NK-92 (cell line): Measurements from ENCODE around the gene RAB8A.
A peak's percentile ranks its signal among the peaks of the same experiment; 100 is the strongest.

Source experiments
- DNase-seq: peaks from one replicate; lab custom pipeline; 2025; ENCODE audit not compliant: unreplicated experiment; lab: John Stamatoyannopoulos, UW

The RAB8A gene

DNA sequence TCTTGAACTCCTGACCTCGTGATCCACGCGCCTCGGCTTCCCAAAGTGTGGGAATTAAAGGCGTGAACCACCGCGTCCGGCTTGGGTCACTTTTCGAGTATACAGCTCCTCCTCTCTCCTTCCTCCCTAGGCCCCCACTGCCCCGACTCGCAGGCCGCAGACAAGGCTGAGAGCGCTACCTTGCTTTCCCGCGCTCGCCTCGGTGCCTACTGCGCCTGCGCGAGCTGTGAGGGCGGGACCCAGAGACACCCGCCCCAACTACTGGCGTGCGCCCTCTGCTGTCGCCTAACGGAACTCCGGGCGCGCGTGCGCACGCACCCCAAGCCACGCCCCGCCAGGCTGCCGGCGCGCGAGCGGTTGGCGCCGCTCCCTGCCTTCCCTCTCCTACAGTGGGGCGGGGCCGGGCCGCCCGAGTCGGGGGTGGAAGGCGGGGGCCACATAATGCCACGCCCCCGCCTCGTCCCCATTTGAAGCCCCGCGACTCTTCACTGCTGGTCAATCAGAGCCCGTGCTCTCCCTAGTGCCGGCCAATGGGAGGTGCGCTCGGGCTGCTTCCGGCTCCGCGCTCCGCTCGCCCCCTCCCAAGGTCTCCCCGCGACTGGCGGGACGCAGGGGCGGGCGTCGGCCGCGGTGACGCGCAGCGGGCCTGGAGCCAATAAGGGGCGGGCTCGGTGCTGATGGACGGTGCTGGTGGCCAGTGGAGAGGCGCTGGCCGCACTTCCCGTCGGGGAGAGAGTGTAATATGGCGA is at the start of gene RAB8A:
TSS of gene RAB8A (plus strand) at position 730 of the 749 bp plus-strand sequence. CDS start at position 743, 13 bp downstream.
- peak; percentile 99 for DNase-seq

DNA sequence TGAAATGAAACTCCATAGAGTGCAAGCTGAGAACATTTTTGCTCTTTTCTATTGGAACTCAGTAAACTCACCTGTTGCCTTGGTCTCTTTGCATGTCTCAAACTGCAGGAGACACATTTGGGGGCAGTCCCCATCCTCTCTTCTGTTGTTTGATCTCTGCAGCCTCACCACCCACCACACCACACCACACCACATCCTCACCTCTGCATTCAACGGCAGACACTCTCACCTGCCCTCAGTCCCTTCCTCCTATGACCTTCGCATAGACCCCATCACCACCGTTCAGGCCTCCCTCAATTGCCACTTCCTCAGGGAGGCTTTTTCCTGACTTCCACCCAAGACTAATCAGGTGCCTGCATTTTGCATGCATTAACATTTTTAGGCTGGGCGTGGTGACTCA is 49.7 kb upstream of the RAB8A start:
- DNase-seq, result no peak

DNA sequence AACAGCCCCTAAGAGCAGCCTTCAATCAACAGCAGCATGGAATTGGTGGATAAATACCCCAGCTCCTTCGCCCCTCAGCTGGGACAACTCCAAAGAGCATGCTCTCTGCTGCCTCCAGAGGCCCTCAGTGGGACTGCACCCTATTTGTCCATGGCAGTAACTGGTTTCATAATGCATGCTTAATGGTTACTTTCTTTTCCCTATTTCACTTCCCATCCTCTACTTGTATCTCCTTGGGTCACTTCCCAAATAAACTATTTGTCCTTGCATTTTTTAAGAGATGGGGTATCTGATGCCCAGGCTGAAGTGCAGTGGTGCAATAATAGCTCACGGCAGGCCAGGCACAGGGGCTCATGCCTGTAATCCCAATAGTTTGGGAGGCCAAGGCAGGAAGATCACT is 48.9 kb upstream of the RAB8A start:
- no peak for DNase-seq

DNA sequence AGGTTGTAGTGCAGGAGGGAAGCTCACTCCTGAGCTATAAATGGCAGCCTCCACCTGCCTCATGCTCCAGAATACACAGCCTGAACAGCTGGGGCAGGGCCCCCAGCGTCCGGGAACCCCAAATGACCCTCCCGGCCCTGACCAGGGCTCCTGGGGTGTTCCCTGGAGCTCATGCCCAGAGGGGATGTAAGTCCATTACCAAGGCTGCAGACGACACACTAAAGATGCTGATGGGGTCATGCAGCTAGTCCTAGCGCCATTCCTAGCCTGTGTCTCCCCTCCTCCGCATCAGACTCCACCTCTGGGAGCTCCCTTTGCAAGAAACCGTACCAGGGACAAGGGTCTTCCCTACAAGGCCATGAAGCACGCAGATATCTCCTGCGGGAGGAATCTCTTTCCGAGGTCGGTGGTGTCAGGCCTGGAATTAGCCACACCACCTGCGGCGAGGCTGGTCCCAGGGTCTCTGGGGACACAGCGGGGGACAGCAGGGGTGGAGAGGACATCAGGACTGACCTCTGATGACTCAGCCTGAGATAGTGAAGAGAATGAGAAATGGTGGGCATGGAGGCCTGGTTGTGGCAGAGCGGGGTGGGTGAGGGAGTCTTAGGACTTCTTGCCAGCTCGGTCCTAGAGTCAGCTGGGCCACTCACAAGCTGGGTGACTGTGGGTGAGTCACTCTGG is 47.3 kb upstream of the RAB8A start:
- no peak for DNase-seq

DNA sequence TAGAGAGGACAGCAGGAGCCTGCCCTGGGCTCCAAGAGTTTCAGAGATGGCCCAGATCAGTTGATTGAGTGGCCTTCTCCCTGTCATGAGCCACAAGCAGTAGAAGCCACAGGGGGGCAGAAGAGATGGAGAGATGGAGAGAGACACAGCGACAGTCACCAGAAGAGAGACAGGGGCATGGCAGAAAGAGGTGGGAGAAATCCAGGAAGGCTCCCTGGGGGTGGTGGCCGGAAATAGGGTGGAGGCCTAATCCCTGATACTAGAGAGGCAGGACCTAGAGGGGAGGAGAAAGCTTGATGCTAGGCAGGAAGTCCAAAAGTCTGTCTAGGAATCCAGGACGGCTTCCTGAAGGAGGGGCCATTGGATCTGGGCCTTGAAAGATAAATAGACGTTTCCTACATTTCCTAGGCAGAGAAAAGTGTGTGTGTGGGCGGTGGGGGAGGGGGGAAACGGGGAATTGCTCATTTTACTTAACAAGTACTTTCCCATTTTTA is 45.0 kb upstream of the RAB8A start:
- DNase-seq, result no peak

DNA sequence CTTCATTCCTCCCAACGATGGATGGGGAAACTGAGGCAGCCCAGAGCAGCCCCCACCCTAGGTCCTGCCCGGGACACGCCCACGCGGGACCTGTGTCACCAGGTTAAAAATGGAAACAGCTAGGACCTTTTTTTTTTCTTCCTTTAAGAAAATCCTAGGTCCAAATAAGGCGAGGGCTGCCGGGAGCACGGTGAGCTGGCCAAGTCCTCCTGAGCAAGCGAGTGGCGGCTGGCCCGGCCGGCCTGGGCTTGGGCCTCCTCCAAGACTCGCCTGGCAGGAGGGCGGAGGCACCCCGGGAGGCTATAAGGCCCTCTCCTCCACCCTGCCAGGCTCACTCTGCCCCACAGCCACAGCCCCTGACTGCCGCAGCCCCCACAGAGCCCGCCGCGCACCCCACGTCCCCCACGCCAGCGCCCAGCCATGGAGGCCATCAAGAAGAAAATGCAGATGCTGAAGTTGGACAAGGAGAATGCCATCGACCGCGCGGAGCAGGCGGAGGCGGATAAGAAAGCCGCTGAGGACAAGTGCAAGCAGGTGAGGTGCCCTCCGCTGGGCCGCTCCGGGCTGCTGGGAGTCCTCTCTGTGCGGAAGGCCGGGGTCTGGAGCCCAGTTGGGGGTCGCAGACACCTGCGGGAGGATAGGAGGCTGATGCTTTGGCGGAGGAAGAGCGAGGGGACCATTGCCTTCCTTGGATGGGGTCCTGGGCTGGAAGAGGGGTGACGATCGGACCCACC is 44.3 kb upstream of the RAB8A start:
- no peak for DNase-seq

DNA sequence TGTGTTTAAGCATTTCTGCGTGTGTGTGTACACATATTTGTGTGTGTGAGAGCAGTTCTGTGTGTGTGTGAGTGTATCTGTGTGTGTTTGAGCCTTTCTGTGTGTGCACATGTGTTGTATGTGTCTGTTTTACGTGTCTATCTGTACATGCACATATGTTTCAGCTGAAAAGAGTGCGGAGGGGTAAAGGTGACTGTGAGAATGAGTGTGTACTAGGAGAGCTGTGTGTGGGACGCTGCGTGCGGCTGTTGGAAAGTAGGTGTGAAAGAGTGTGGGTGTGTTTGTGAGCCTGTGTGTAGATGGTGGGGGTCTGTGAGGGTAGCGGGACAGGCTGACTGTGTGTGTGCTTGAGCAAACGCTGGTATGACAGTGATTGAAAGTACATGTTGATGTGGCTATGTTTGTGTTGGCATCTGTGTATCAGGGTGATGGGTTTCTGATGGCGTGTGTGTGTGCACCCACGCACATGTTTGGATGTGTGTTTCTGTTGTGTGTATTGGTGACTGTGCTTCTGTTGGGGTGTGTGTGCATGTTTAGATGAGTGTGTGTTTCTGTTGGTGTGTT is 42.9 kb upstream of the RAB8A start:
- no peak for DNase-seq

DNA sequence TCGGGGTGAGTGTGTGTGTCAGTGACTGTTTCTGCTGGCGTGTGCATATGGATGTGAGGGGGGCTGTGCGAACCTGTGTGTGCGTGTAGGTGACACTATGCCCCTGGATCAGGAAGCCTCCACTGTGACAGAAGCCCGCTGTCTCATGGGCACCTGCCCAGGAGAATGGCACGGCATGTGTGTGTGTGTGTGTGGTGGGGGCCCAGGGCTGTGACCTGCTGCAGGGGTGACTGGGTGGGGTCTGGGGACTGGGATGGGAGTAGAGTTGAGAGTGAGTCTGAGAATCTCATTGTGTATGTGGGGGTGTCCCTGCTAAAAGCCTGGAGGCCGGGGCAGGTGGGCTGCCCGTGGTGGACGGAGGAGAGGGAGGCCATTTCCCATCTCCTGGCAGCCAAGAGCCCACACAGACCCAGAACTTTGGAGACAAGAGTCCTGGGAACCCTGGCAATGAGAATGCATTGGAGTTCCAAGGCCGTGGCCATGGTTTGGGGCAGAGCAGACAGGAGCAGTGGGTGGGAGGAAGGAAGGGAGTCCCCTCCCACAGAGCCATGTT is 41.8 kb upstream of the RAB8A start:
- DNase-seq, result no peak

DNA sequence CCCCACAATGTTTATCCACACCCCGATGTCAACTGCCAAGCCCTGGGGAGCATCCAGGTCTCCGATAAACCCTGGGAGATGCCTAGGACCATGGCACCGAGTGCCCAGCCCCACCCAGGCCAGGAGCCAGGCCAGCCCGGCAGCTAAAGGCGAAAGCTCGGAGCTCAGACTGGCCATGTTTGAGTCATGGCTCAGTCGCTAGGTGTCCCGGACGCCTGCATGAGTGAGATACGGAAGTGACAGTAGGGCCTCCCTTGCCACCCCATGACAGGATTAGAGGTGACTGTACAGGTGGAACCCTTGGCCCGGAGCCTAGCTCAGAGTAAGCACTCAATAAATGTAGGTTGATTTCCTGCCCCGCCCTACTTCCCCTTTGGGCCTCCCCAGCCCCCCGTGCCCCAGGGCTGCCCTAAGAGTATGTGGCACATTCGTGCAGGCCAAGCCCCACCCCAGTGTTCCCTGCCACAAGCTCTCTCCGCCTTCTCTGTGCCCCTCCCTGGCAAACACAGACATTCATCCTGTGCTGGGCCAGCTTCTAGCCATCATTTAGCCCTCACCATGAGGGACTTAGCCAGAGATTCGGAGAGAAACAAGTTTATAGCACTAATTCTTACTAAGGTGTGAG is 41.2 kb upstream of the RAB8A start:
- DNase-seq, result no peak

DNA sequence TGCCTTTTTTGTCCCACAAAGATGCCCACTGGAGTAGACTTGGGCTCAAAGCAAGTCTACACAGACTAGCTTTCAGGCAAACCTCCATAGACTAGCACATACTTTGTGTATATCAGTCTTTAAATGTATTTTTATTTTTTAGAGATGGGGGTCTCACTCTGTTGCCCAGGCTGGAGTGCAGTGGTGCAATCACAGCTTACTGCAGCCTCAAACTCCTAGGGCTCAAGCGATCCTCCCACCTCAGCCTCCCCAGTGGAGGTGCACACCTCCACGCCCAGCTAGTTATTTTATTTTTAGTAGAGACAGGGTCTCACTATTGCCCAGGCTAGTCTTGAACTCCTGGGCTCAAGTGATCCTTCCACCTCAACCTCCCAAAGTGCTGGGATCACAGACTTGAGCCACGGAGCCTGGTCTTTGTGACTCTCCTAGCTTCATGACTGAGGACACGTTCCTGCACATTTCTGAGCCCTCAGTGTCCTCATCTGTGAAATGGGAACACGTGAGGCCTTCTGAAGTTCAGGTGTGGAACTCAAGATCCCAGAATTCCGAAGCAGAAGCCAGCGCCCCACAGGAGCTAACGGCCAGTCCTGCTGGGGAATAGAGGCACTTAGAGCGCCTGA is 40.5 kb upstream of the RAB8A start:
- DNase-seq, result no peak

DNA sequence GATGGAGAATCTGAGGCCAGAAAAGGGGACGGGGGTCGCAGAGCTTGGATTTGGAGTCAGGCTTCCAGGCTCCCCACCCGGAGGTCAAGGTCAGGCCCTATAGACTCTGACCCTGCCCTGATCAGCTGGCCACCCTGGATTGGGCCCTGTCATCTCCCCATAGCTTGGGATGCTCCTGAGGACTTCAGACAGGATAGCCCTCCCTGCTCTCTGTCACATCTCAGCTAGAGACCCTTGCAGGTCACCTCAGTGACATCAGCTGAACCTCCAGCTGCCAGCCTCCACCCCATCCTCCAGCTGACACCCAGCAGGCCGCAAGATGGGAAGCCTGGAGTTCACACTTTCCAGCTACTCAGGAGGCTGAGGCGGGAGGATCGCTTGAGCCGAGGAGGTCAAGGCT is 38.2 kb upstream of the RAB8A start:
- no peak for DNase-seq

DNA sequence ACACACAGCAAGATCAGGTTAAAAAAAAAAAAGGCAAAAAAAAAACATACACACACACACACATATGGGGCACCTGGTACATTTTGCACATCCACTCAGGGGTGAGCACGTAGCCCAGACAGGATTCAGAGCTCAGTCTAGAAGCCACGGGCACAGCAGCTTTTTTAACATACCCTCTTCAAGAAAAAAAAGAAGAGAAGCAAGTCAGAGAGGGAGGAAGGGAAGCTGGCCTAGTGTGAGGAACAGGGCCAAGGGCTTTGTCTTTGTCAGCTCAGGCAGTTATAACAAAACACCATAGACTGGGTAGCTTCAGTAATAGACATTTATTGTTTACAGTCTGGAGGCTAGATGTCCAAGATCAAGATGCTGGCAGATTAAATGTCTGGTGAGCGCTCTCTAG is 37.7 kb upstream of the RAB8A start:
- no peak for DNase-seq

DNA sequence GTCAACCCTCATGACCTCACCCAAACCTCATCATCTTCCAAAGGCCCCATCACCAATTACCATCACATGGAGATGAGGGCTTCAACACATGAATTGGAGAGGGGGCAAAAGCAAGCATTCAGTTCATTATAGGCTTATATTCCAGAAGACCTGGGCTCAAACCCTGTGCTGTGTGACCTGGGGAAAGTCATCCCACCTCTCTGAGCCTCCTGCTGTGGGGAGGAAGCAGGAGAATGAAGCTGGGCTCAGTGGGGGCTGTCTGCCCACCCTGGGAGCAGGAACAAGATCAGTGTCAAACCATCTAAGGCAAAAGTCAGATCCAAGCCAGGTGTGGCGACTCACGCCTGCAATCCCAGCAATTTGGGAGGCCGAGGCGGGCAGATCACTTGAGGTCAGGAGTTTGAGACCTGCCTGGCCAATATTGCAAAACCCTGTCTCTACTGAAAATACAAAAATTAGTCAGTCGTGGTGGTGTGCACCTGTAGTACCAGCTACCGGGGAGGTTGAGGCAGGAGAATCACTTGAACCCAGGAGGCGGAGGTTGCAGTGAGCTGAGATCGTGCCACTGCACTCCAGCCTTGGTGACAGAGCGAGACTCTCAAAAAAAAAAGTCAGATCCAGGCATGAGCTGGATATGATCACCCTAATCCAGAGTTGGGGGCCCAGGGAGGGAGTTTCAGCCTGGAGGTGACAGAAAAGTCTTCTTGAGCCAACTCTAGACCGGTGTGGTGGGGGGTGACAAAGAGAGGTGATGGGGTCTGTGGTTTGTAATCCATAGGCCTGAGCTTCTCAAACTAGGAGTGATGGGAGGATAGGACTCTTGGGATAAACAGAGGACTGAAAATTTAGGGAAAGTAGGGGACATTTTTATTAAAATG is 37.0 kb upstream of the RAB8A start:
- DNase-seq, result no peak

DNA sequence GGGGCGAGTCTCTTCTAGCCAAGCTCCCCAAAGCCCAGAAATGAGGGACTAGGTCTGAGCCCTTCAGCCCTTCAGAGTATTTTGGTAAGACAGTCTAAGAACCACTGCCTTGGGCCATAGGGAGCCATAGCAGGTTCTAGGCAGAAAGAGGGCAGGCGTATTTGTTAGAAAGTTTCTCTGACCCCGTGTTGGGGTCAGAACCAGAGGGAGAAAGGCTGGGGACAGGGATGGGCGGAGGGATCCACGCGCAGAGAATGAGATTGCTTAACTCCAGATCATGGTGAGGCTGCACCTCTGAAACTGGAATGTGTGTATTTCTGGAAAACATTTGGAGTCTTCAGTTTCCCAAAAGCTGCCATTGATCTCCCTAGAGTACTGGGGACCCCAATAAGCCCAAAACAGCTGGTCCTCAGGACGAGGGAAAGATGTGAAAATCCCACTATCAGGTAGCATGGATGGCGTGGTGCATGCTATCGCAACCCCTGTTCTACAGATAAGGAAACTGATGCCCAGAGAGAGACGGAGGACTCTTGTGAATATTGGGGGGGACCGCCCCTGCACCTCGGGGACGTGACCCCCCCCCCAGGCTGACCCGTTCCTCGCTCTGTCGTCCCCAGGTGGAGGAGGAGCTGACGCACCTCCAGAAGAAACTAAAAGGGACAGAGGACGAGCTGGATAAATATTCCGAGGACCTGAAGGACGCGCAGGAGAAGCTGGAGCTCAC is 36.1 kb upstream of the RAB8A start:
- DNase-seq, result no peak

DNA sequence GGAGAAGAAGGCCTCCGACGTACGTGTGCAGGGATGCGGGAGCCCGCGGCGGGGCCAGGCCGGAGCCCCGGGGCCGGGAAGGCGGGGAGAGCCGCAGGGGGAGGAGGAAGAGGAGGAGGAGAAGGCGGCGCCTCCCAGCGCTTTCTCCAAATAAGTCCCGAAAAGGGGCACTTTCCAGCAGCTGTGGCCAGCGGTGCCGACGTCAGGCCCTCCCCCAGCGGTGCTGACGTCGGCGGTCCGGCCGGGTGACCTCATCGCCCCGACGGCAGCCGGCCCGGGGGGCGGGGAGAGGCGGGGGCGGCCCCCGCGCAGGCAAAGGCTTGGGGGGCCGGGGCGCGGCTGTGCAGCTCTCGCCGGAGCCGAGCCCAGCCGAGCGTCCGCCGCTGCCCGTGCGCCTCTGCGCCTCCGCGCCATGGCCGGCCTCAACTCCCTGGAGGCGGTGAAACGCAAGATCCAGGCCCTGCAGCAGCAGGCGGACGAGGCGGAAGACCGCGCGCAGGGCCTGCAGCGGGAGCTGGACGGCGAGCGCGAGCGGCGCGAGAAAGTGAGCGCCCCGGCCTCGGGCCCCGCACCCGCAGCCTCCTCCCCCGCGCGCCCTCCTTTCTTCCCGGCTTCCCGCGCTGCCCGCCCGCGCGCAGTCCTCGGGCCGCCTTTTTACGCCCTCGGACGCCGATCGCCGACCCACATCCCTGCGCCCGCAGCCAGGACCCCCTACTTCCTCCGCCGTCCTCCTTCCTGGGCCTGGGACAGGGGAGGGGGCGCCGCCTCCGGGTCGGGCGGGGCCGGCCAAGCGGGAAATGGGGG is 35.3 kb upstream of the RAB8A start, which contains the start of gene TPM4:
TSS of gene TPM4 (plus strand) at position 342 of the 804 bp plus-strand sequence. CDS start at position 413, 71 bp downstream.
- DNase-seq, result no peak

DNA sequence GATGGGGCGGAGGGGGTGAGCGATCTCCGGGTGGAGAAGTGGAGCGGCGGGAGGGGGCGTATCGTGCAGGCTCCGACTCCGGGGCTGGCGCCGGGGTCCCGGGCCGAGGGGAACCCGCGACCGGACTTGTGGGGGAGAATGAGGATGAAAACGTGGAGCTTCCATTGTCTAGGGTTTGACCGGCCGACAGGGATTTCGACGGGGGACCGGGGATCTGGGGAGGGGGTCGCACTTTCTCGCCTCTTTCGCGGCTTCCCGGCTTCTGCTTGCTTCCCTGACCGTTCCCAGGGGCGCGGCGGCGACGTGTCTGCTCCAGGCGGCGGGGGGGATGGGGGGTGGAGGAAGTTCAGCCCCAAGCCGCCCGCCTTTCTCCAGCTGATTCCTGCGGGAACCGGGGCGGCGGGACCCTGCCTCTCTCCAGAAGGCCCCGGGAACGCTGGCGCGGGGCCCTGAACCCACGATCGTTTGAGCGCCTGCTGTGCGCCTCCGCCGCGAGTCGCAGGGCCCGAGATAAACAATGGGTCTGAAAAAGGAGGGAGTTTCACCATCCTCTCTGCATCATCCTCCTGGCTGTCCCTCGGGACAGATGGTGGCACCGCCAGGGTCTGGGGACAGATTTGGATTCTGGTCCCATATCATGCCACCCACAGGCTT is 34.6 kb upstream of the RAB8A start:
- no peak for DNase-seq
